HepG2 (cell line): Measurements from ENCODE around the gene MAN1A1. TPM values are rescaled to one million over a fixed set of nuclear protein-coding genes. Genes with fewer than 3 reads are reported as not detected.
A peak's percentile ranks its signal among the peaks of the same experiment; 100 is the strongest.

Source experiments
- ATAC-seq: fragments of 200-7000 bp; cut with Tn5 transposase; 3 replicates; pipeline ENCODE4 v1.9.1; 2020; ENCODE audit warnings: mild to moderate bottlenecking, moderate library complexity
- BruUV-seq: library from RNA; stranded (reverse); fragments of 400-500 nt; replicated peaks from 2 replicates; lab custom pipeline; 2021; lab: Mats Ljungman, UMichigan
- CTCF ChIA-PET: fragments of 300-600 bp; formaldehyde crosslinking; extraction: SDS; loops from one replicate; lab custom pipeline; 2021; ENCODE audit warnings: low total read pairs, inconsistent platforms, low intra/inter-chr PET ratio; lab: Yijun Ruan, JAX
- POLR2A ChIA-PET: fragments of 350-600 bp; sonication (Branson Sonifier 250); formaldehyde crosslinking; loops from one replicate; lab custom pipeline; 2020; ENCODE audit warnings: antibody characterized with exemption, inconsistent platforms; lab: Yijun Ruan, JAX
- DNase-seq: peaks from one replicate; pipeline ENCODE4 v3.0.0-alpha.2; 2015; ENCODE audit warnings: low spot score
- FAIRE-seq: peaks from 3 replicates; lab custom pipeline; 2011; peaks lifted over from hg19 to GRCh38; lab: Jason Lieb, UNC
- H2AFZ ChIP-seq: one replicate; pipeline ENCODE4 v1.6.1; 2011; ENCODE audit warnings: low read length, inconsistent platforms
- H3K27ac ChIP-seq: fragments of 300-600 bp; 3 replicates; pipeline ENCODE4 v1.8.0; 2011; ENCODE audit warnings: mixed run types, mild to moderate bottlenecking, mixed read lengths, low read length, inconsistent platforms; ENCODE audit not compliant: insufficient read depth; ENCODE audit errors: extremely low read length
- H3K27me3 ChIP-seq, 2 experiments: fragments of 200-600 bp in 1 of 2; 2 replicates in 1 of 2; 3 replicates in 1 of 2; pipeline versions ENCODE4 v1.6.0 to v1.8.0; 2011; ENCODE audit warnings: low read length in 2 of 2, mild to moderate bottlenecking in 2 of 2, moderate library complexity in 2 of 2, inconsistent platforms in 1 of 2; ENCODE audit not compliant: insufficient read depth in 2 of 2, control insufficient read depth in 1 of 2
- H3K36me3 ChIP-seq, 2 experiments: fragments of 200-600 bp in 1 of 2; replicated peaks in 1 of 2; 2 replicates in 1 of 2; 3 replicates in 1 of 2; pipeline versions ENCODE4 v1.5.1 to v1.8.0; 2011; ENCODE audit warnings: low read length in 2 of 2, inconsistent platforms in 1 of 2; ENCODE audit not compliant: insufficient read depth in 2 of 2, control insufficient read depth in 1 of 2
- H3K4me1 ChIP-seq: 2 replicates; pipeline ENCODE4 v1.5.1; 2012; ENCODE audit warnings: low read length, inconsistent platforms; ENCODE audit not compliant: insufficient read depth
- H3K4me2 ChIP-seq: 2 replicates; pipeline ENCODE4 v1.6.0; 2011; ENCODE audit warnings: low read depth, low read length, inconsistent platforms
- H3K4me3 ChIP-seq, 3 experiments: fragments of 200-600 bp in 1 of 3; sonication (generic), shearing (Covaris generic) in 1 of 3; replicated peaks in 1 of 3; 2 replicates each; pipeline ENCODE4 v1.5.1; 2011 to 2016; ENCODE audit warnings: low read length in 3 of 3, inconsistent platforms in 2 of 3, low read depth in 2 of 3, mild to moderate bottlenecking in 2 of 3, control low read depth in 1 of 3, mixed read lengths in 1 of 3; ENCODE audit not compliant: insufficient read depth in 1 of 3
- H3K79me2 ChIP-seq: one replicate; pipeline ENCODE4 v1.6.1; 2011; ENCODE audit warnings: low read length, inconsistent platforms; ENCODE audit not compliant: insufficient read depth
- H3K9ac ChIP-seq: 2 replicates; pipeline ENCODE4 v1.6.0; 2011; ENCODE audit warnings: mild to moderate bottlenecking, low read depth, low read length, inconsistent platforms; ENCODE audit not compliant: insufficient read depth
- H3K9me3 ChIP-seq: 2 replicates; pipeline ENCODE4 v1.5.1; 2012; ENCODE audit warnings: mild to moderate bottlenecking, low read length
- H4K20me1 ChIP-seq: 2 replicates; pipeline ENCODE4 v1.6.0; 2011; ENCODE audit warnings: inconsistent platforms, mild to moderate bottlenecking, low read length, moderate library complexity; ENCODE audit not compliant: insufficient read depth
- ERF ChIP-seq: IDR thresholded peaks from 2 replicates; pipeline ENCODE4 v1.6.1; 2018; ENCODE audit warnings: missing biosample characterization, missing genetic modification reagents
- RBAK ChIP-seq: sonication (generic); formaldehyde crosslinking; IDR thresholded peaks from 2 replicates; pipeline ENCODE4 v1.5.1; 2020; ENCODE audit warnings: mild to moderate bottlenecking, missing genetic modification reagents
- RBM22 ChIP-seq: fragments of 200-400 bp; formaldehyde crosslinking; optimal IDR thresholded peaks from 2 replicates; pipeline ENCODE3; 2017; ENCODE audit warnings: mild to moderate bottlenecking, low read length, moderate library complexity
- USF2 ChIP-seq, 2 experiments: sonication (generic) in 1 of 2; formaldehyde crosslinking in 1 of 2; IDR thresholded peaks; 2 replicates each; pipeline versions ENCODE4 v1.5.1 to v1.6.1; 2011 to 2020; ENCODE audit warnings: borderline replicate concordance in 1 of 2, low read depth in 1 of 2, low read length in 1 of 2, mild to moderate bottlenecking in 1 of 2, missing genetic modification reagents in 1 of 2, moderate library complexity in 1 of 2
- ZNF234 ChIP-seq: sonication (generic); formaldehyde crosslinking; conservative IDR thresholded peaks from 2 replicates; pipeline ENCODE4 v1.5.1; 2020; ENCODE audit warnings: mild to moderate bottlenecking, missing genetic modification reagents
- ZNF263 ChIP-seq: sonication (generic); formaldehyde crosslinking; IDR thresholded peaks from 2 replicates; pipeline ENCODE4 v1.4.0; 2020; ENCODE audit warnings: missing genetic modification reagents
- WGBS: methylation state at CpG from one replicate; pipeline ENCODE4 v1.1.6; 2017; ENCODE audit warnings: low lambda C conversion rate; 5-methylcytosine and 5-hydroxymethylcytosine counted together
- in situ Hi-C: cut with HindIII; loops from 2 replicates; pipeline ENCODE4 v1.10.0; 2017; ENCODE audit warnings: low pct_unique_long_range_greater_than_20kb; ENCODE audit not compliant: extremely low pct_ligation_motif_present
- intact Hi-C: fragments of 100-400 bp; cut with micrococcal nuclease; formaldehyde crosslinking; loops from one replicate; pipeline ENCODE4 v1.10.0; 2022; ENCODE audit not compliant: unreplicated experiment
- polyA plus RNA-seq, 8 experiments: library from polyadenylated mRNA; depleted of rRNA in 3 of 8; stranded (reverse) in 7 of 8; unstranded in 1 of 8; fragments of >200 nt; fragmentation: Illumina TruSeq in 4 of 8; extraction: Trizol in 4 of 8; gene quantifications; 2 replicates each; pipeline versions ENCODE4 v1.2.1 to v1.2.3, GENCODE V29; 2011 to 2016; ENCODE audit warnings: low read depth in 4 of 8, missing spikeins in 1 of 8, mixed read lengths in 1 of 8; ENCODE audit not compliant: insufficient read depth in 1 of 8
- total RNA-seq, 5 experiments: library from RNA; depleted of rRNA; stranded (reverse); fragments of >200 nt; fragmentation: Illumina TruSeq; extraction: Trizol; gene quantifications; 2 replicates each; pipeline ENCODE4 v1.2.3, GENCODE V29; 2016; ENCODE audit warnings: low read depth in 1 of 5
- TF ChIP-seq, protein P1 (sequence below): sonication (generic); formaldehyde crosslinking; conservative IDR thresholded peaks from 2 replicates; pipeline ENCODE4 v1.8.1; 2023; ENCODE audit warnings: missing genetic modification reagents

MAN1A1 gene
- total and polyA plus RNA-seq, 2 of the 13 experiments (the other 11 are each of a cell fraction or from before 2014, with no cell fraction given) = 156 to 236 TPM

- Histone ChIP-seq H3K9ac (no peak overlapping the region), H3K4me3 (no peak overlapping the region), H3K27ac (no peak overlapping the region), H2AFZ (no peak overlapping the region), H3K4me1 (no peaks in the 10 kb centered on the region; the same call in 1 of the 2 replicates), H3K79me2 (peaks cover 69% of the 10 kb centered on the region), H3K27me3 (no peaks in the 10 kb centered on the region), H3K9me3 (no peaks in the 10 kb centered on the region)
- FAIRE-seq (no peak), ATAC-seq (no peak)
- POLR2A ChIA-PET = no interaction called here
- CTCF ChIA-PET = no interaction called here
- intact Hi-C loops = no loop called here
- BruUV-seq = no TSS peak
- 98% methylated on average over 1 of the region's 1 CpG for WGBS
- in situ Hi-C loops = no loop called here
- no peak for TF ChIP-seq USF2 (IDR thresholded peaks at IDR 0.05; ENCODE audit: low read depth, low read length)
- no peak for TF ChIP-seq USF2 (CRISPR knock-in tag; IDR thresholded peaks at IDR 0.05; ENCODE audit: borderline replicate concordance)
- TF ChIP-seq ERF = no peak
- TF ChIP-seq, protein P1, sequence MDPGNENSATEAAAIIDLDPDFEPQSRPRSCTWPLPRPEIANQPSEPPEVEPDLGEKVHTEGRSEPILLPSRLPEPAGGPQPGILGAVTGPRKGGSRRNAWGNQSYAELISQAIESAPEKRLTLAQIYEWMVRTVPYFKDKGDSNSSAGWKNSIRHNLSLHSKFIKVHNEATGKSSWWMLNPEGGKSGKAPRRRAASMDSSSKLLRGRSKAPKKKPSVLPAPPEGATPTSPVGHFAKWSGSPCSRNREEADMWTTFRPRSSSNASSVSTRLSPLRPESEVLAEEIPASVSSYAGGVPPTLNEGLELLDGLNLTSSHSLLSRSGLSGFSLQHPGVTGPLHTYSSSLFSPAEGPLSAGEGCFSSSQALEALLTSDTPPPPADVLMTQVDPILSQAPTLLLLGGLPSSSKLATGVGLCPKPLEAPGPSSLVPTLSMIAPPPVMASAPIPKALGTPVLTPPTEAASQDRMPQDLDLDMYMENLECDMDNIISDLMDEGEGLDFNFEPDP (CRISPR knock-in tag) = 0 out of 2 replicates have a peak, but pooled peaks have one; percentile 80
- no peak for TF ChIP-seq ZNF234
- no peak for TF ChIP-seq ZNF263 (CRISPR knock-in tag)
- peak; percentile 92 for TF ChIP-seq RBM22
- TF ChIP-seq RBAK = no peak
- TF ChIP-seq, all 625 proteins: peak for 2
- H3K4me2 ChIP-seq = no peak overlapping the region
- peaks cover 30 to 82% of the 10 kb centered on the region in 2 experiments for H3K36me3 ChIP-seq
- DNase-seq = no peak
- H4K20me1 ChIP-seq = peaks cover 61% of the 10 kb centered on the region
Measured at GRCh38 chr6:119280080-119280479, 69.5 kb downstream of the MAN1A1 start.
